Pulmonary artery endothelial cell (primary cell): ENCODE results near the gene NAA20. TPM values are rescaled to one million over a fixed set of nuclear protein-coding genes. Genes with fewer than 3 reads are reported as not detected.
A peak's percentile ranks its signal among the peaks of the same experiment; 100 is the strongest.

Experiments
- DNase-seq: peaks from one replicate; pipeline ENCODE4 v3.0.0-alpha.2; 2011; ENCODE audit warnings: low read depth, low spot score
- total RNA-seq: library from RNA; depleted of rRNA; stranded (reverse); fragments of >200 nt; gene quantifications from 2 replicates; pipeline ENCODE4 v1.2.3, GENCODE V29; 2014

NAA20 gene
- 56.7 and 75.2 TPM in 2 replicates for total RNA-seq

GRCh38 chr20:20017001-20017843 lies at the start of gene NAA20:
Gene NAA20 (plus strand): TSS chr20:20017362. CDS start chr20:20017397, 35 bp downstream.
- peak; percentile 72 for DNase-seq

DNA sequence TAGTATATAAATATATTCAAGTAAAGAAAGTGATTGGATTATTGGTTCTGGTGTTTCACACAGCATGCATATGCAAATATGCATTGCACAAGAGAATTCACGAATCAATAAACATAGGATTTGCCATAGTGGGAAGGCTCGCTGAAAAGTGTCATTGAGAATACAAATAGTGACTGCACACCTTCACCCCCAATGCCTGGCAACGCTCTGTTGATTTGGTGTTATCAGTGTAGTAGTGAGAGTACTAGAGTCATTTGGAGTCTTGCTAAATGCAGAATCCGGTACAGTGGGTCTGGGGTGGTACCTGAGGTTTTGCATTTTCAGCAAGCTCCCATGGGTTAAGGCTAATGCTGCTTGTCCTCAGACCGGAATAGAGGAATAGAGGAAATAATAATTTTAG lies 49.7 kb upstream of the NAA20 start:
- DNase-seq: no peak

GRCh38 chr20:19968028-19968427 lies 49.1 kb upstream of the NAA20 start:
- no peak for DNase-seq

DNA sequence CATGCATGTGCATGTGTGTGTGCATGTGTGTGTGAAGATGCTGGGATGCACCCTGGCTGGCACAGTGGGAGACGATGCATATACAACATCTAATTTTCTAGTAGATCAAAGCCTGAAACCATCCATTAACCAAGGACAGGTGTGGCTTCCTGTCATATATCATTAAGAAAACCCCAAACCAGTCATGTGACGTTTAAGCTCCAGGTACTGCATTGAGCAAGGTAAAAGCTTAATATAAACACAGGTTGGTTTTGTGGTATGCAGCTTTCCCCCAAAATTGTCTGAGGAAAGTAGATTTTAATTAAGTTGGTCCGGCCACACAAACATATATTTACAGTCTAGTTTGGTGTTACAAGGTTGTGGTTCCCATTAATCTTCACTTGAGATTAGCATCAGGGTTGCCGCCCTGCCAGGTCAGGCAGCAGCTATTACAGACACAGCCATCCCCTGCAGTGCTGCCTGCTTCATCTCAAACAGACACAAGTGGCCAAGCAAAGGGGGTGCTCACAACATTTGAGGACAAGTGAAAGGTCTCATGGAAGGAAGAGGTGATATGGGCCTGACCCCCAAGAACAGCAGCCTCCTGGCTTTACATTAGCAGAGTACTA lies 48.6 kb upstream of the NAA20 start:
- DNase-seq: no peak

GRCh38 chr20:19969106-19969505 lies 48.1 kb upstream of the NAA20 start:
- DNase-seq: no peak

DNA sequence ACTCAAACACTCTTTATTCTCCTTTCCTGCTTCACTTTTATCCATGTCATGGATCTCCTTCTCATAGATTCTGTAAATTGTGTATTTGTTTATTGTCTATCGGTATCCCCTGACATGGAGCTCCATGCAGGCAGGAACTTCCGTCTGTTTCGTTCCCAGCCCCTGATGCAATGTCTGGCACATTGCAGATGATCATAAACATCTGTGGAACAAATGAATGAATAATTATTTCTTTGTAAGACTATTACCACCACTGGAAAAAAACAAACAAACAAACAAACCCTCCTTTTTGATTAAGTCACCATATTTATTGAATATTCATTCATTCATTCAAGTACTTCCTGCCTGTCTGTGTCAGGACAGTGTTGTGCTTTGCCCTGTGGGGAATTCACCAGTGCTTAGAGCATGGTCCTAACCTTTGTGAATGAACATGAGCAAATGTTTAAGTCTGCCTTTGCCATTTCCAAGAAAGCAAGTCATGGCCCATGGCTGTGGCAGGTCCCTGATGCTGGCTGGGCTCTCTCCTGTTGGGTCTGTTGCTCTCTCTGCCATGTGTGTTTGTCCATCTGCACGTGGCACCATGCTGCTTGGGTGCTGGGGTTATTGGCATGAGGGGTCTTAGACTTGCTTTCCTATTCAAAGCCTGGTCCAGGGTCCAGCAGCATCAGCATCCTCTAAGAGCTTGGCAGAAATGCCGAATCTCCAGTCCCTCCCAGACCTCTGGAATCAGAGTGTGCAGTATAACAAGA lies 47.5 kb upstream of the NAA20 start:
- DNase-seq: no peak

DNA sequence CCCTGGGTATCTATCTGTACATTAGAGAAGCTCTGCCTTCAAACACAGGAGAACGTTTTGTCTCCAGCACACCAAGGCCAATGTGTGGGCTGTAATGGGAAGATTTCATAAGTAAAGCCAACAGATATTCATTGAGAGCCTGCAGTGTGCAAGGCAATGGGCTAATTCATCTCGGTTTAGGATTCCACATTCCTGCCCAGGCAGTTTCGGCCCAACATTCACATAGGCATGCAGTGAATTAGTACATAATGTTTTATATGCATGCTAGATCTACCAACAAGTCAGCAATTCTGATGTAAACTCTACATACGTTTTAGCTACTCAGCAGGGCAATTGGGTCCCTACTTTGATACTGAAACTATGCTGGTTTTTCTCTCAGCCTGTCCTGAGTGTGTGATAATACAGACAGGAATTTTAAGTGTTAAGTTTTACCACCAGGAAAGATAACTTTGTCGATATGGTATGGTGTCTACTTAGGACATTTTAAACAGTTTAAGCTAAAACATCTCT lies 46.9 kb upstream of the NAA20 start:
- no peak for DNase-seq

- DNase-seq: no peak
Measured at GRCh38 chr20:19971116-19971515, 46.0 kb upstream of the NAA20 start.

- no peak for DNase-seq
Measured at GRCh38 chr20:19973961-19974629, 43.1 kb upstream of the NAA20 start.

DNA sequence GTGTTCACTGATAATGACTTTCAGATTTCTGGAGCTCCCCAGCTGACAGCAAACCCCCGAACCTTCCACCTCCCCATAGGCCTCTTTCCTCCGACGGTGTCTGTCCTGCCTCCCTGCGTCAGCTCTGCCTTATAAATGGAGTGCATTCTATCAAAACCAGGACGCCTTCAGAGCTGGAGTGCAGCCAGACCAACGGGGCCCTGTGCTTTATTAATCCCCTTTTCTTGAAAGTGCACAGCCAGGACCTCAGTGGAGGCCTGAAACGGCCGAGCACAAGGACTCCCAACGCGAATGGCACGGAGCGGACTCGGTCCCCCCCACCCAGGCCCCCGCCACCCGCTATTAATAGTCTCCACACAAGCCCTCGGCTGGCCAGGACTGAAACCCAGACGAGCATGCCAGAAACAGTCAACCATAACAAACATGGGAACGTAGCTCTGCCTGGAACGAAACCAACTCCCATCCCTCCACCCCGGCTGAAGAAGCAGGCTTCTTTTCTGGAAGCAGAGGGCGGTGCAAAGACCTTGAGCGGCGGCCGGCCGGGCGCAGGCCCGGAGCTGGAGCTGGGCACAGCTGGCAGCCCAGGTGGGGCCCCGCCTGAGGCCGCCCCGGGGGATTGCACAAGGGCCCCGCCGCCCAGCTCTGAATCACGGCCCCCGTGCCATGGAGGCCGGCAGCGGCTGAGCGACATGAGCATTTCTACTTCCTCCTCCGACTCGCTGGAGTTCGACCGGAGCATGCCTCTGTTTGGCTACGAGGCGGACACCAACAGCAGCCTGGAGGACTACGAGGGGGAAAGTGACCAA lies 42.3 kb upstream of the NAA20 start:
- no peak for DNase-seq

DNA sequence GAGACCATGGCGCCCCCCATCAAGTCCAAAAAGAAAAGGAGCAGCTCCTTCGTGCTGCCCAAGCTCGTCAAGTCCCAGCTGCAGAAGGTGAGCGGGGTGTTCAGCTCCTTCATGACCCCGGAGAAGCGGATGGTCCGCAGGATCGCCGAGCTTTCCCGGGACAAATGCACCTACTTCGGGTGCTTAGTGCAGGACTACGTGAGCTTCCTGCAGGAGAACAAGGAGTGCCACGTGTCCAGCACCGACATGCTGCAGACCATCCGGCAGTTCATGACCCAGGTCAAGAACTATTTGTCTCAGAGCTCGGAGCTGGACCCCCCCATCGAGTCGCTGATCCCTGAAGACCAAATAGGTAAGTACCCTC lies 41.7 kb upstream of the NAA20 start:
- DNase-seq: no peak

DNA sequence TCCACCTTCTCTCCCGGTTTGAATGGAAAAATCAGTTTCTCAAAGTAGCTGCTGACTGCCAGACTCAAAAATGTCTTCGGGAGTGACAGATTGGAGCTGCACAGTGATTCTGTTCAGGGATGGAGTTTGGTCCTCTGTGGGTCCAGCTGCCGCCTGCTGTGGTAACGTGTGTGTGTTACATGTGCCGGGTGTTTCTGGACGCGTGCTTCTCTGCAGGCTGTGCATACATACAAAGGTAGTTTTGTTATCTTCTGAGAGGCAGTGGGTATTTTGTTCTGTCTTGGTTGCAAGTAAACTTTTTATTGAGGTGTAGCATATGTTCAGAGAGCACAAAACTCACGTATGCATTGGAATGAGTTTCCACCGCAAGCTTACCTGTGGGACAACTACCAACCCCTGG lies 41.3 kb upstream of the NAA20 start:
- DNase-seq: no peak

DNA sequence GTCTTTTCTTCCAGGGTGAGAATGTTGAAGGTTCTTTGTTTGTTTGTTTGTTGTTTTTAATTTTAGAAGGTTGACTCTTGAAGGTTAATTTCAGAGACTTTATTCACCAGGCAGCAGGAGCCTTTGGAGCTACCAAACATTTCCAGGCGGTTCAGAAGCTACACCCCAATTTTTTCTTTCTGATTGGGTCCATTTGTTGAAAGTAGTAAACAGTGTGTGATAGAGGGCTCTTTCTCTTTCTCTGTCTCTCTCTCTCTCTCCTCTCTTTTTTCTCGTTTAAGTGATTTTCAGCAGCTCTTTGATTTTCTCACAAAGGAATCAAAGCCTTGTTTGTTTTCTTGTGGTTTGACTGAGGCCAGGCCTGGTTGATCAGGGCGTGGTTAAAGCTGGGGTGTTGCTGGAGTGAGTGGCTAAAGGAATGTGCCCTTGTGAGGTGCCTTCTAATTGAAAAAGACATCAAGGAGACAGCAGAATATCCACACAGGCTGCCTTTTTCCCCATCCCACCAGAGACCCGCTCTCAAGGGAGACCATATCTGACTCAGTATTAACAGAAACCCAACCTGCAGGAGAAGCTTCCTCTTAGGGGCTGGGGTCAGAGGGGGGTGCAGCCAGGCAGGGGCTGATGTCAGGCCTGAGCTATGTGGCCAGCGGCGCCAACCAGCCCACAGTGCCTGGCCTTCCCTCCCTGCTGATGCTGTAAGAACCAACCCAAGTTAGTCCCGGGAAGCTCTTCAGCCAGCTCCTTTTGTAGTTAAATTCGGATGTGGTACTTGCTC lies 40.4 kb upstream of the NAA20 start:
- no peak for DNase-seq

DNA sequence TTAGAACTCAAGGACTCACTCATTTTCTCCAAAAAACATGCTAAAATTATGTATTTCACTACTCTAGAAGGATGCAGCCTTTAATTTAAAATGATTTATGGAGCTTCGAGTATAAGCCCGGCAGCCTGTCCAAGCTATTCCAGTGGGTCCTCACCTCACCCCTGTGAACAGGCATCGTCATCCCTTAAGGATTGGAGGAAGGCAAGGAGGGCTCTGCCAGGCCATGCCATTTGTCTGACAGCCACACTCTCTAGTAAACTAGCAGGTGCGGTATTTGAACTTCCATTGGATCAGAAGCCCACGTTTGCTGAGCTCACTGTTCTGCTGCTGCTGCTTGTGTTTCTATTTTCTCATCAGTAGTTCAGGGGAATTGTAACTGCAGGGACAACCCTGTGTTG lies 39.8 kb upstream of the NAA20 start:
- no peak for DNase-seq

GRCh38 chr20:19978511-19979210 lies 38.5 kb upstream of the NAA20 start:
- no peak for DNase-seq

- DNase-seq: no peak
Measured at GRCh38 chr20:19981031-19981451, 36.1 kb upstream of the NAA20 start.

- DNase-seq: no peak
Measured at GRCh38 chr20:19986419-19986818, 30.7 kb upstream of the NAA20 start.

GRCh38 chr20:19987046-19987445 lies 30.1 kb upstream of the NAA20 start:
- DNase-seq: no peak

GRCh38 chr20:19990850-19991249 lies 26.3 kb upstream of the NAA20 start:
- DNase-seq: no peak
